ENCODE measurements around the gene ZNF205.

DNA sequence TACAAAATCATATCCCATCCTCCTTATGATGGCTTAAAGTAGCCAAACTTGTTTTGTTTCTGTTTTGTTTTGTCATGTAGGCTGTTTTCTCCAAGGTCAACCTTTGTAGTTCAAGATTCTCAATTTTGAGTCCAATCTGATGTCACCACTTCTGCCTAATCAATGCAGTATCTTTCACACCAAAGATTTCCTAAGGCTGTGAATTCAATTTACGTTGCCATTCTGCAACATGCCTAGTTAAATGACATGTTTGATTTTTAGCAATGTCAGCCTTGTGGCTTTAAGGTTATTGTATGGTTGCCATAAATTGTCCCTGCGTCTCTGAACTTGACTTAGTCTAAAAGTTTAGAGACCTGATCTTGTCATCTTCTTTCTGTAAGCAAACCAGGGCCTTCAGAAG lies 42.8 kb downstream of the ZNF205 start:
- TF ChIP-seq POLR2A (IDR thresholded peaks at IDR 0.05; ENCODE audit: low read length) (no peak), GATA1 (IDR thresholded peaks at IDR 0.05; ENCODE audit: low read depth, low read length) (no peak)

Data from erythroblast (primary cell).